ENCODE measurements around the gene SLIT3. TPM values are rescaled to one million over a fixed set of nuclear protein-coding genes. Genes with fewer than 3 reads are reported as not detected.

The SLIT3 gene
- total RNA-seq, 1 experiment from 2014 or later, result 0.92 TPM

GRCh38 chr5:168883281-168883741, 417.6 kb downstream of the SLIT3 start:
- Histone ChIP-seq H3K4ac (ENCODE audit: low read depth, low read length) (no peak overlapping the region), H3T11ph (ENCODE audit: low read length) (no peak overlapping the region), H4K8ac (replicated peaks; ENCODE audit: insufficient read length, low read depth, low read length) (no peak overlapping the region), H3K9ac (ENCODE audit: extremely low read depth, insufficient read length, low read length) (no peak overlapping the region), H2BK15ac (ENCODE audit: low read depth, low read length) (no peak overlapping the region), H3K56ac (ENCODE audit: insufficient read length, low read depth, low read length) (no peak overlapping the region), H4K91ac (ENCODE audit: insufficient read length, low read depth, low read length) (no peak overlapping the region), H4K5ac (ENCODE audit: insufficient read length, low read depth, low read length) (no peak overlapping the region), H3K23me2 (ENCODE audit: insufficient read length, low read depth, low read length, poor library complexity, severe bottlenecking) (no peaks in the 10 kb centered on the region), H3K27ac (ENCODE audit: insufficient read length, low read depth, low read length) (no peak overlapping the region), H2AK5ac (ENCODE audit: insufficient read length, low read length) (no peak overlapping the region), H2BK12ac (ENCODE audit: insufficient read length, low read depth, low read length) (no peak overlapping the region), H3K4me2 (ENCODE audit: insufficient read depth, insufficient read length, low read length) (no peak overlapping the region), H3K4me1 (ENCODE audit: insufficient read depth, low read length) (no peaks in the 10 kb centered on the region; the same call in 1 of the 2 replicates), H3K79me1 (ENCODE audit: insufficient read depth, low read depth, low read length, poor library complexity, severe bottlenecking) (no peaks in the 10 kb centered on the region), H2AFZ (ENCODE audit: low read length) (no peak overlapping the region), H4K20me1 (ENCODE audit: control insufficient read depth, insufficient read depth, insufficient read length) (no peaks in the 10 kb centered on the region), H3K23ac (ENCODE audit: insufficient read length, low read depth, low read length) (no peak overlapping the region), H3K27me3 (ENCODE audit: insufficient read depth, low read length) (no peaks in the 10 kb centered on the region), H2BK5ac (ENCODE audit: insufficient read length, low read length) (no peak overlapping the region), H3K14ac (ENCODE audit: insufficient read depth, low read length) (no peak overlapping the region), H2BK20ac (ENCODE audit: low read depth, low read length, poor library complexity, severe bottlenecking) (no peak overlapping the region), H3K79me2 (ENCODE audit: insufficient read depth, low read length) (no peaks in the 10 kb centered on the region), H2BK120ac (ENCODE audit: low read depth, low read length, poor library complexity, severe bottlenecking) (no peak overlapping the region), H3K9me3 (ENCODE audit: control insufficient read depth, low read depth, low read length) (no peaks in the 10 kb centered on the region), H3K18ac (ENCODE audit: insufficient read length, low read depth, low read length) (no peak overlapping the region)
- no peak overlapping the region for H3K27ac Mint-ChIP-seq
- H3K4me3 Mint-ChIP-seq, result no peak overlapping the region
- H3K27me3 Mint-ChIP-seq (ENCODE audit: low read depth), result peaks cover 30% of the 10 kb centered on the region
- no peaks in the 10 kb centered on the region for H3K9me3 Mint-ChIP-seq
- no CpG with 5 or more reads among the region's 16 CpGs for WGBS (ENCODE audit: extremely low coverage, insufficient read length, low lambda C conversion rate)
- DNase-seq, result peak; percentile 40
- H3K36me3 Mint-ChIP-seq (ENCODE audit: insufficient read depth in 1 of 3, low read depth in 3 of 3), result no peaks in the 10 kb centered on the region
- TF ChIP-seq CTCF (conservative IDR thresholded peaks at IDR 0.05), result no peak
- H3K4me1 Mint-ChIP-seq, result peaks cover 32 to 35% of the 10 kb centered on the region in 2 experiments
